SIG-M5 (cell line): ENCODE measurements around the gene RCVRN.
"Not testable (repeated sequence)": the region's sequence is repeated elsewhere in the genome, so short reads cannot be mapped to it uniquely, and the experiment has no call there.

Experiments used
- DNase-seq: peaks from one replicate; lab custom pipeline; 2025; lab: John Stamatoyannopoulos, UW

RCVRN gene

GRCh38 chr17:9922012-9922848 is 17.2 kb upstream of the RCVRN start:
- no peak for DNase-seq

- DNase-seq = not testable (repeated sequence)
These were observed 16.1 kb upstream of the RCVRN start for GRCh38 chr17:9921216-9921615.

- no peak for DNase-seq
These were observed 13.8 kb upstream of the RCVRN start for GRCh38 chr17:9918804-9919352.

DNA sequence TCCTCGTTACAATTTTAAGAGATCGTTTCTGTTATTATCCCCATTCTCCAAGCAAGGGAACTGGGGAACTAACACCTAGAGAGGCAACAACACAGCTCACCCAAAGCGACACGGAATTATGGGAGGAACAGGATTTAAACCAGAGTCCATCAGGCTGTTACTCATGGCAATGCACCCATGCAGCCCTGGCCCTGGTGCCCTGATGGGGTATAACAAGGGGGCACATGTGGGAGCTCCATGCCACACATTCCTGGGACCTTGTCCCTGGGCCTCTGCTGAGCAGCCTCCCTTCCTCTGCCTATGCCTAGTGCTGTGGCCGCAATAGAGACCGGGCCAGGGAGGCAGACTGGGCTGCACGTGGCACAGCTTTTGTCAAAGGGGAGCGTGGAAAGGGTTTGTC is 13.3 kb upstream of the RCVRN start:
- DNase-seq = no peak

DNA sequence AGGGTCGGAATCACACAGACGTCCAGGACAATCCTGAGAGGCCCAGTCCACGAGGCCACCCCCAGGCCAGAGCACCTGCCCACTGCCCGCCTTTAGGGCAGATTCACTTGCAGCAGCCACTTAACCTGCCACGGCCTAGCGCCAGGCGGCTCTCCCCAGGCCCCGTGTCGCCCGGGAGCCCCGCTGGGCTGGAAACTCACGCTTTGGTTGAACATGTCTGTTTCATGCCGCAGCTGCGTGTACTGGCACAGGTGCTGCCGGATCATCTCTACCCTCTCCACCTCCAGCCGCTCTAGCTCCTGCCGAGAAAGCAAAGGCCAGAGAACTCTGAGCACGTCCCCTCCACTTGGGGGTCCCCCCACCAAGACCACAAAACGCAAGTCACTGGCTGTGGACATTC is 12.7 kb upstream of the RCVRN start:
- DNase-seq = no peak

GRCh38 chr17:9917131-9917530 is 12.1 kb upstream of the RCVRN start:
- DNase-seq = no peak

DNA sequence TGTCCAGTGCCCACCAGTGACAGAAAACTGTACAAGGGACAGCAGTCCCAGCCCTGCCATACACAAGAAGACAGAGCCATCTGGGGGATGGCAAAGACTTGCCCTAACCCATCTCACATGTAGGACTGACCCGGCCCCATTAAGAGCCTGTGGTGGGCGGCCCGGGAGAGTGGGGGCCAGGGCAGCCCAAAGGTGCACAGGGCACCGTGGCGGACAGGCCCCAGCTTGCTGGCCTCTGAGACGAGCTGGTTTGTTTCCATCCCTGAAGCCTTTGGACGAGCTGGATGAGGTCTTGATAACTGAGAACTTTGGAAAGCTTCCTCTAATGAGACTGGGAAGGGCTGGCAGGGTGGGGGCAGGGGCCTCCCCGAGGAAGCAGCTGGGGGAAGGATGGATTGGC is 11.0 kb upstream of the RCVRN start:
- no peak for DNase-seq

GRCh38 chr17:9913476-9913875 is 8.4 kb upstream of the RCVRN start:
- no peak for DNase-seq

DNA sequence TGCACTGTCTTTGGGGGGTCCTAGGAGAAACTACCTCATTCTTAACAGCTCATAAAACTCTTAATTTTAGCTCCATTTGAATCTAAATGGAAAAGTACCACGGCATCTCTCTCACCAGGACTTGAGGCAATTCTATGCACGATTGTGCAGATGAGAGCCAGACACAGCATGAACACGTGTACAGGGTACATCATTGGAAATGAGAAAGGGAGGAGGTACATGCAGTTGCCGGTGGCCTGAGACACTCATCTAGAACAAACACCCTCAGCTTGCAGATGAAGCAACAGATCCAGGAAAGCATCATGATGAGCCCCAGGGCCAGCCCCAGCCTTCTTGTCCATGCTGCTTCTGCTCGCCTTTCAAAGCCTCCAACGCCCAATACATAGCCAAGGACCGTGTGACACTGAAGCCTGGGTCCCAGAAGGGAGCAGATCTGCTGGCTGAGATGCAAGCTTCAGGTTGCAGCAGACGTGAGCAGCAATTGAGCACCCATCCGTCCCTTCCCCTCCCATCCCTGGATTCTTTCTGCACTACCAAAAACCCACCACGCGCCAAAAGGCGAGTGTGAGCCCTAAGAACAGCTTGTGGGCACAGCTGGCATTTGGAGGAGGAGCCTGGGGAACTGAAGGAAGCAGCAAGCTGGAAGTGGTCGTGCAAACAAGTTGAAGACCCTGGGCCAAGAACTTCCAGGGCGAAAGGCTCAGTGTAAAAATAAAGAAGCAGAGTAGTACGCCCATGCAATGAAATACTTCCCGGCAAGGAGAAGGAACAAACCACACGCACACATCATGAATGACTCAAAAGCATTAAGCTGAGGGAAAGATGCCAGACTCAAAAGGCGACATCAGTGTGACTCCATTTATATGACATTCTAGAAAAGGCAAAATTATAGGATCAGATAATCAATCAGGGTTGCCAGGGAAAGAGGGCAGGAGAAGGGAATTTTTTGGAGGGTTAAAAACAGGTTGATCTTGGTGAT is 7.3 kb upstream of the RCVRN start:
- no peak for DNase-seq

- no peak for DNase-seq
These were observed 6.0 kb upstream of the RCVRN start for GRCh38 chr17:9911089-9911488.

DNA sequence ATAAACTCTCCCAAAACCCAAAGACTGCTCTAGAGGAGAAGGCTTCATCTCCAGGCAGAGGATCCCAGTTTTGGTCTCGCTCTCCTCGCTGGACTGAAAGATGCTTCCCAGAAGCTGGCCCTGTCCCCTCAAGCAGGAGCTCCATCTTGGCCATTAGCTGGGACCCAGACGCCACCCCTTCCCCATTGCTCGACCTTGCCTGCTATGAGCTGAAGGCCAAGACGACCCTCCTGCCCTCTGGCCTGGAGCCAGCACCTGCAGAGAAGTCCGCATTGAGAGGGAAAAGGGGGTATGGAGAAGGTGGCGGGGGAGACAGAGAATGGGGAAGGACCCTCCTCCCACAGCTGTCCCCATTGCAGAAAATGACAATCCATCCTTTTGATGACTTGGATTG is 3.6 kb upstream of the RCVRN start:
- no peak for DNase-seq

GRCh38 chr17:9907883-9908648 is 3.0 kb upstream of the RCVRN start:
- DNase-seq = no peak

- no peak for DNase-seq
These were observed 2.1 kb upstream of the RCVRN start for GRCh38 chr17:9907131-9907530.

- DNase-seq = no peak
These were observed 1.5 kb upstream of the RCVRN start for GRCh38 chr17:9906616-9907015.

GRCh38 chr17:9905902-9906301 is 831 bp upstream of the RCVRN start:
- no peak for DNase-seq

- DNase-seq = no peak
These were observed 594 bp downstream of the RCVRN start for GRCh38 chr17:9904277-9905077.

- DNase-seq = no peak
These were observed 3.0 kb downstream of the RCVRN start for GRCh38 chr17:9902120-9902519.

GRCh38 chr17:9900784-9901183 is 4.3 kb downstream of the RCVRN start:
- no peak for DNase-seq

- DNase-seq = no peak
These were observed 5.0 kb downstream of the RCVRN start for GRCh38 chr17:9900044-9900594.

- DNase-seq = no peak
These were observed 5.6 kb downstream of the RCVRN start for GRCh38 chr17:9899280-9900043.
